SH-SY5Y (cell line): ENCODE data around the gene CERT1.

Source experiments
- GATA2 ChIP-seq: IDR thresholded peaks from 2 replicates; pipeline ENCODE4 v1.6.1; 2011; ENCODE audit warnings: mild to moderate bottlenecking, low read depth, low read length
- GATA3 ChIP-seq: IDR thresholded peaks from 2 replicates; pipeline ENCODE4 v1.6.1; 2011; ENCODE audit warnings: low read depth, mild to moderate bottlenecking, low read length, moderate library complexity

The CERT1 gene

GRCh38 chr5:75362474-75362975 is 148.9 kb downstream of the CERT1 start:
- no peak for TF ChIP-seq GATA3

- TF ChIP-seq GATA2, result no peak
- no peak for TF ChIP-seq GATA3
These were observed 150.1 kb downstream of the CERT1 start for GRCh38 chr5:75361310-75361709.

GRCh38 chr5:75358117-75358516 is 153.3 kb downstream of the CERT1 start:
- no peak for TF ChIP-seq GATA2
- TF ChIP-seq GATA3, result no peak

- TF ChIP-seq GATA2 (no peak), GATA3 (no peak)
These were observed 154.7 kb downstream of the CERT1 start for GRCh38 chr5:75356719-75357118.

- TF ChIP-seq GATA2, result no peak
- TF ChIP-seq GATA3, result no peak
These were observed 156.2 kb downstream of the CERT1 start for GRCh38 chr5:75355236-75355635.

- TF ChIP-seq GATA2, result no peak
- TF ChIP-seq GATA3, result no peak
These were observed 160.1 kb downstream of the CERT1 start for GRCh38 chr5:75351139-75351926.

GRCh38 chr5:75349663-75350062 is 161.8 kb downstream of the CERT1 start:
- TF ChIP-seq GATA3, result no peak

GRCh38 chr5:75348241-75348640 is 163.2 kb downstream of the CERT1 start:
- TF ChIP-seq GATA3, result no peak

- TF ChIP-seq GATA2 (no peak), GATA3 (no peak)
These were observed 168.6 kb downstream of the CERT1 start for GRCh38 chr5:75342836-75343235.

- TF ChIP-seq GATA3 (peak; percentile 38; the same call in 1 of the 2 replicates), GATA2 (no peak)
These were observed 169.5 kb downstream of the CERT1 start for GRCh38 chr5:75341934-75342333.

GRCh38 chr5:75340714-75341478 is 170.5 kb downstream of the CERT1 start:
- TF ChIP-seq GATA2, result no peak
- no peak for TF ChIP-seq GATA3

GRCh38 chr5:75338408-75338807 is 173.0 kb downstream of the CERT1 start:
- no peak for TF ChIP-seq GATA3
- no peak for TF ChIP-seq GATA2

GRCh38 chr5:75337366-75338021 is 173.9 kb downstream of the CERT1 start:
- TF ChIP-seq GATA3 (no peak), GATA2 (no peak)

- no peak for TF ChIP-seq GATA3
- TF ChIP-seq GATA2, result no peak; the same call in 1 of the 2 replicates
These were observed 174.7 kb downstream of the CERT1 start, which contains the start of gene HMGCR for GRCh38 chr5:75336615-75337336. HMGCR (plus strand) TSS chr5:75337220; CDS start chr5:75342606, 5,386 bp downstream.
